A204.1 (cell line): ENCODE results near the gene CNTN4.

Experiments used
- FAIRE-seq: peaks from 2 replicates; lab custom pipeline; 2012; peaks lifted over from hg19 to GRCh38; lab: Jason Lieb, UNC

The CNTN4 gene

DNA sequence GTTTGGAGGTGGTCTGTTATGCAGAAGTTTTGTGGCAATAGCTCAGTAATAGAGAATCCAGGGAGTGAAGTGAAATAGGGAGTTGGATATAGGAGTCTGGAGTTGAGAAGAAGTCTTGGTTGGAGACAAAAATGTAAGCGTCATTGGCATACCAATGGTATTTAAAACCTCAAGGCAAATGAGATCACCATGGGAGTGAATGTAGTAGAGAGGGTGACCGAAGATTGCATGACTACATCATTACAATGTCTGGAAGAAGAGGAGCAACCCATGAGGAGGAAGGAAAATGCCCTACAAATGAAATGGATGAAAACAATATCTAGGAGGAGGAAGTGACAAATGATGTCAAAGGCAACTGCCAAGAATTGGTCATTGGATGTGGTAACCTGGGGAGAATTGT, 54.4 kb downstream of the CNTN4 start:
- FAIRE-seq: no peak

DNA sequence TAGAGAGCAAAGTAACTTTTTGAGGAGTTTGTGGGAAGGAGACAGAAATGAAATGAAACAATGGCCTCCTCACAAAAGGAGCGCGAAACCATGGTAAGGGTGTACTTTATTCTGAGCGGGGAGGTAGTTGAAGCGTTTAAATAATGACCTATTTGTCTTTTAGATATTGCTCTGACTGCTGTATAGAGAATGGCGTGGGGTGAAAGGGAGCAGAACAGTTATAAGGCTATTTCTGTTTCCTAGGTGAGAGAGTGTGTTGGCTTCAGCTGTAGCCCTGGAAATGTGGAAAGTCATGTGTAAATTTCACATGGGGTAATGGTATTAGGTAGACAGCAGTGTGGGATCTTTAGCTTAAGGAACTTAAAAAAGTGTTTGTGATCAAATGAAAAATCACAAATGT, 54.9 kb downstream of the CNTN4 start:
- FAIRE-seq: no peak

DNA sequence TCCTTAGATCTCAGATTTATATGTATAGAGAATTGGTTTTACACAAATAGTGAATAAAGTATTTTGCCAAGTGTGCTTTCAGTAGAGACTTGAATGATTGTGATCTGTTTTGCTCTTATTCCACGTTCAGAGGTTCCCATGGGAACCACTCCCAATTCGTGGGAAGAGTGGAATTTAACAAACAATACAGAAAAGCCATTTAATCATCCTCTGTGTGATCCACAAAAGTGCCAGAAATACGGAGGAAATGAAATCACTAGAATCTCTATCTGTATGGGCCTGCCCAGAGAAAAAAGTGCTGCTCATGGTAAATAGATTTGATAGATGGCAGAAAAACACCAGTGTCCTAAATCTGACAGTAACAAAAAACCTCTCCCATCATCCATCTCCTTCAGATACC, 56.0 kb downstream of the CNTN4 start:
- FAIRE-seq: no peak

DNA sequence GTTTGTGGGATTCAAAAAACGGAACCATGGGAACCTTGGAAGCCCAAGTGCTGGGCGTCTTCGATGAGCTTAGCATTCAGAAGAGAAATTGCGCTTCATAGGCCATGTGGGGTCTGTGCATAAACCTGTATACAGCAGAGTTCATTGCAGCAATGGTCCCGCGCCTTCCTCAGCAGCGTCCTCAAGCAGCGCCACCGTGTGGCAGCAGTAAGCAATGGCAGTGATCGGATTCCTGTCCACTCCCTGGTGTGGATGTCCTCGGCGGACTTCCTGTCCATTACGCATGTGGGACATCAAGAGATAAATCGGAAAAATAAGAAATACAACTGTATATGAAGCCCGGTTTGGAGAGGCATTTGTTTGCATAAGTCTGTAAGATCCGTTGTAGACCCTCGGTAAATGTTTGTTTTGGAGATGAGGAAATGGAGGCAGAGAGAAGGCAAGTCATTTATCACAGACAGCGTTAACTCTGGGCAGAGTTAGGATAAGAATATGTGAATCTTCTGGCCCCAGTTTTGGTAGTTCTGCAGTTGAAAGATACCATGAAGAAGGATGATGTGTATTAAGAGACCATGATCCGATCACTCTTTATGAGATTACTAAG, 57.7 kb downstream of the CNTN4 start:
- FAIRE-seq: no peak

DNA sequence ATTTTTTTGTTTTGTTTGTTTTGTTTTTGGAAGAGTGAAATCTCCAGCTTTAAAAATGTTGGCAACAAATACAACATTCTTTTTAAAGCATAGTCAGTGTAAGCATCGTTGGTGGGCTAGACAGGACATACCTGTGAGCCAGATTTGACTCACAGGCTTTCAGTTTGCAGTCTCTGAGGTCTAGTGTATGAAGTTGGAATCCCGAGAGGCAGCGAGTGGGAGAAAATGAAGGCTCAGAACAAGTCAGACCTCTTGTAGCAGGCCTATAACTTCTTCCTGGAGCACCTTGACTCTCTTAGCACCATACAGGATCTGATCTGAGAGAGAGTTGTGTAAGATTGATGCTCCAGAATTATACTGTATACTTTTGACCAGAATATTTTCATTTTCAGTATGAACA, 60.2 kb downstream of the CNTN4 start:
- no peak for FAIRE-seq

DNA sequence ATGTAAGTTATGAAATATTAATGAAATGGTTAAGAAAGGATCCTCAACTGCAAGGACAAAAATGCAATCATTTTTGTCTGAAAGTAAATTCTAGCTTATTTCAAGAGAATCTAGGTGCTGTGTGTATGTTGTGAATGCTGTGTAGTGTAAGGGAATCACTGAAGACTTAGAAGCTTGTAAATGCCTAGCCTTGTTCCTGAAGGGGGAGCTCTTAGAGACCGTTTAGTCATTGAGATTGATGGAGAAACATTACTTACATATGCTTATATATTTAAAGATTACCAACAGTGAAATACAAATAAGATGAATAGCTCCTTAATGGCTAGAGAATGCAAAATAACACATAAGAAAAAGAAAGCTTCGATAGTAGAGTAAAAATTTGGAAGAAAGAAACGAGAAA, 67.9 kb downstream of the CNTN4 start:
- no peak for FAIRE-seq

DNA sequence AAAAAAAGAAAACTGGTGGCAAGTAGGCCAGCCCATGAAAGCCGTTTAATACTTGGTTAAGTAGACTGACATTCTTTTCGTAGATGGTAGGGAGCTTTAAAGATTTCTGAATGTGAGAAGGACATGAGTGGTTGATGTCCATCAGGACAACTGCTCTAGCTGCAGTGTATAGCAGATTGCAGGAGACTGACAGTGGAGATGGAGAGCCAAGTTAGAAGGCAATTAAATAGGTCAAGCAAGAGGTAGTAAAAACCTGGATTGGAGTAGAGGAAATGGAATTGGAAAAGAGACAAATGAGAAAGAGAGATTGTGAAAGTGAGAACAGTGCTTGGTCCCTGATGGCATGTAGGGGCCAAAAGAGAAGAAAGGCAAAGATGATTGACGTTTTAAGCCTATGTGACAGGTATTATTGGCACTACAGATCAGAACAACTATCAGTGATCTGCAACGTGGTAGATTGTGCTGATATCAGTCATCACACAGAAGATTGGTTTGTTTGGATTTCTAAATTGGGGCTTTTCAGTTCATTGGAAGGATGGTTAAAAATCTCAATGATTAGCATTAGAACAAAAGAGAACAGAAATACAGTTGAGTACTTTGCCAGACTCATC, 74.0 kb downstream of the CNTN4 start:
- FAIRE-seq: no peak

DNA sequence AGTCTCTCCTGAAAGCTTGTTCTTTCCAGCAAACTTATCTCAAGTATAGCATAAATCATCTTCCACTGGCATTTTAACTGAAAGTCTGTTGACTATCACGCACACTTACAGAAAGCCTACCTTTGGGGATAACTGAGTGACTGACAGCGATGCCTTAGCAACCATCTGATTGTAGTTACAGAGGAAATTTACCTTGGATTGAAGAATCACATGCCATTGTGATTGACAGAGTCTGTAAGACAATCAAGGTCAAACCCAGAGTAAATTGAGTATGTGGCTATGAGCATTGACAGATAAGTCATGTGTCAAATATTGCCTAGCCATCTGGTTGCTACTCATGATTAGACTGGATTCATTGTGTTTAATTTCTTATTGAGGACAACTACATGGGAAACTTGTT, 82.0 kb downstream of the CNTN4 start:
- no peak for FAIRE-seq

DNA sequence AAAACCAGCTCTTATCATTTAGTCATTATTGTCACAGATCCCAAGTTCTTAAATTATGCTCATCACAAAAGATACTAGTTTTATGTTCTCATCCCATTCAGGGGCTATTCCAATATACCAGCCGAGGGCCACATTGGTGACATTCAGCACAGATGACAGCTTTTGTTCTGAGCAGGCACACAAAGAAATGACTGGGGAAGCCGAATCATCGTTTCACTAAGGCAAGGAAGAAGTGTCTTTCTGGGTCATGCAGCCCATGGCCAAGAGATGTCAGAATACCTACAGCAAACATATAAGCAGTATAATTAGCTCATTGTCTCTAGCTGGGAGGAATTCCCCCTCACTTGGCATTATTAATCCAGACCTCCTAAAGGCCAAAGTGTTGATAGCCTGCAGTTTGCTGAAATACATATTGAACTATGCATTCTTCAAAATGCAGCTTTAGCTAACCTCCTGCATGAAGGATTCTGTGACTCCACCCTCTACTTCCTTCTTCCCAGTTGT, 100.2 kb downstream of the CNTN4 start:
- FAIRE-seq: no peak

DNA sequence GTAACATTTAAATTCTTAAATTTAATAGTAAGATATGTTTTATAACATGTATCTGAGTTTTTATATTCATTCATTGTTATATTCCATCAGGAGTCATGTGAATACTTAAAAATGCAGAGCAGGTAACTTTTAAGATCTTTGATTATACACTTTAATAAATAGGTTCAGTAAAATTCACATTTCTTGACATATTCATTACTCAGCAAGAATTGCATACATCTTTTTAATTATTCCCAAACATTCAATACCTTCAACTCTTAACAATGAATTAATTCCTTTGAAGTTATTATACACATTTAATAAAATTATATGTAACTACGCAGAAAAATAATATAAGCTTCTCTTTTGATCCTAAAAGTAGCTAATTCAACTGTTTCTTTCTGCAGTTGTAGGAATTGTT, 105.4 kb downstream of the CNTN4 start:
- no peak for FAIRE-seq

DNA sequence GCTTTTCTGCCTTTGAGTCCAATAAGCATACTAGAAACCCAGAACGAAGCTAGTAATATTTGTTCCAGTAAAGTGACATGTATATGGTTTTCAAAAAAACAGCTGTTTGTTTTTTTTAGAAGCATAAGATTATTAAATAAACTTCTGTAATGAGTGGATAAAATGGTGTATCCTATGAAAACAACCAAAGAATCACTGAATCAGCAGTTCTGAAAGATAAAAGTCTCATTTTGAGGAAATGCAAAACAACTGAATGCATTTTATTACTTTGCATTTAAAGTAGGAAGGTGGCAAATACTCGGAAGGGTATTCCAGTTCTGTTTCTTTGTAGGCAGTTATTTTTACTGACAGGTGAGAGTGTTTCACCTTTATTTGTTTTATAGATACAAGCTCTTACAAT, 107.0 kb downstream of the CNTN4 start:
- no peak for FAIRE-seq

DNA sequence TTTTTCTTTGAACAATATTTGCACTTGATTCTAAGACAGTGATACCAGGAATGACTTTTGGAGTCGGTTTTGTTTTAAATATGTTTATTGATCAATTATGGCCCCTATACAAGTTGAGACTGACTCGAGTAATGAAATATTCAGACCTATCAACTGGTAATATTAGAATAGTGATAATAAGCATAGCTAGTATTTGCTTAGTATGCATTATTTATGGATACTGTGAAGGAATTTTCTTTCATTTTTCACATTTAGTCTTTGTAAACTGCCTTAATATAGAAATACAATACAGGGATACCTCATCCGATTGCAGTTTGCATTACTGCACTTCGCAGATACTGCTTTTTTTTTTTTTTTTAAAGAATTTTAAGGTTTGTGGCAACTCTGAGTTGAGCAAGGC, 107.9 kb downstream of the CNTN4 start:
- FAIRE-seq: no peak

DNA sequence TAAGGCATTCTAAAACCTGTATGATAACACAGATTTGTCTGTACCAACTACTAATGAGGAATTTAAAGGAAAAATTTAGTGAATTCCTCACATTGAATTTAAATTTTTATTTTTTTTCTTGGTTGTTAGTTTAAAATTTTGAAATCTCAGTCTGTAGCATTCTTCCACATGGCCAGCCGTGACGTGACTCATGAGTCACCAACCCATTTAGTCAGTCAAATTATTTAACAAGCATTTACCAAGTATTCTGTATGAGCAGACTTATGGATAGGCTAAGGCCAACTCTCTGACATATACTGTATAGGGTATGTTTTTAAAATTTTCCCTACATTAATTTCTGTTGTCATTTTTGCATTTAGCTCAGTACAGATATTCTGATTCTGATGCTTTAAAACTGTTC, 112.9 kb downstream of the CNTN4 start:
- FAIRE-seq: no peak

DNA sequence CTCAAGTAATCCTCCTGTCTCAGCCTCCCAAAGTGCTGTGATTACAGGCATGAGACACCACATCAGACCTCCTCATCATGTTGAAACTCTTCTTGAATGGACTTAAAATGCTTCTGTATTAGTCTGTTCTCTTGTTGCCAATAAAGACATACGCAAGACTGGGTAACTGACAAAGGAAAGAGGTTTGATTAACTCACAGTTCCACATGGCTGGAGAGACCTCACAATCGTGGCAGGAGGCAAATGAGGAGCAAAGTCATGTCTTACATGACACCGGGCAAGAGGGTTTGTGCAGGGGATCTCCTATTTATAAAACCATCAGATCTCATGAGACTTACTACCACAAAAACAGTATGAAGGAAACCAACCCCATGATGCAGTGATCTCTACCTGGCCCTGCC, 113.5 kb downstream of the CNTN4 start:
- FAIRE-seq: no peak

DNA sequence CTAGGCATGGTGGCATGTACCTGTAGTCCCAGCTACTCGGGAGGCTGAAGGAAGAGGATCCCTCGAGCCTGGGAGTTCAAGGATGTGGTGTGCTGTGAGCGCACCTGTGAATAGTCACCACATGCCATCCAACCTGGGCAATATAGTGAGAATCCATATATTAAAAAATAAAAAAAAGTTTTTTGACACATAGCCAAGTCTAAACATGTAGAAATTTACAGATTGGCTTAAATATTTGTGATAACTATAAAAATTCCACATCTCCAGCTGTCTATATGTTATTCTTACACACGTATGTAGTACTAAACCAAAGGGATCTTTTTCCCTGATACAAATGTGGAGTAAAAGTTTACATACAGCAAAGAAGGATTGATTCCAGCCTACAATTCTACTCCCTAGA, 119.7 kb downstream of the CNTN4 start:
- no peak for FAIRE-seq

DNA sequence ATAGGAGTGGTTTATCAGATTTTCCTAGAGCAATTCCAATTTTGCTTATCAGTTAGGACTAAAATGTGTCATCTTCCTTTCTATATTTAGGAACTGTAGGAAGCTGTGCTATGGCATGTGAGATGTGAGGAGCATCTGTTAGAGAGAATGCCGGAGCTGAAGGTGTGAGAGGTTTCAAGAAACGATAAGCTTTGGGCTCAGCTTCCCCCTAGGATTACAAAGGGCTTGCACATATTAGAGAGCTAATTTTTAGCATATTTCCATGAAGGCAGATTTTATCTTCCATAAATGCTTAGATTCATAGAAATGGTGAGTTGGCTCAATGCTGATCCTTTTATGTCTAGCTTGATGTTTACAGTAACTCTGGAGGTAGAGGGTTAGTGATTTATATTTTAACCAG, 120.2 kb downstream of the CNTN4 start:
- no peak for FAIRE-seq

DNA sequence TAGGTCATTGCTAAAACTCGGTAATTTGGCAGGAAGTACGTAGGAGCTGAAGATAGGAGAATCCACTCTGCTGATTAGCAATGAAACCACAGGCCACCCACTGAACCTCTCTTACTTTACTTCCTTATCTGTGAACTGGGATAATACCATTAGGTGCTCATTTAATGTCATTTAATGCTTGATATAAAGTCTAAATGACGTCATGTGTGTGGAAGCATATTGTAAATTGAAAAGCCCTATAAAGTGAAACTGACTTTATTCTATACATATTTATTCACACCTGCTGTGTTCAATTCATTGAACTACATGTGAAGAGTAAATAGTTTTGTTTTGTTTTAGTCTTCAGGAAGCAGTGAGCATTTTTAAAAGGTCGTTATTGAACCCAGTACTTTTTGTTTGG, 137.5 kb downstream of the CNTN4 start:
- FAIRE-seq: no peak

DNA sequence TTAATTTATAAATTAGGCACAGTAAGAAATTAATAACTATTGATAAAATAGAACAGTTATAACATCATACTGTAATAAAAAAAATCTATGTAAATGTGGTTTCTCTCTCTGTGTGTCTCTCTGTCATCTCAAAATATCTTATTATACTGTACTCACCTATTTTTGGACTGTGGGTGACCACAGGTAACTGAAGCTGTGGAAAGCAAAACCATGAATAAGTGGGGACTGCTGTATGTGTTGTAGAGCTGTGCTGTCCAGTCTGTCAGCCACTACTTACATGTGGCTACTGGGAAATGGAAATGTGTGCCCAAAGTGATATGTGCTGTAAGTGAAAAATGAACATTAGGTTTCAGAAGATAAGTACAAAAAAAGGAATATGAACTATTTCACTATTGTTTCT, 145.5 kb downstream of the CNTN4 start:
- FAIRE-seq: no peak

DNA sequence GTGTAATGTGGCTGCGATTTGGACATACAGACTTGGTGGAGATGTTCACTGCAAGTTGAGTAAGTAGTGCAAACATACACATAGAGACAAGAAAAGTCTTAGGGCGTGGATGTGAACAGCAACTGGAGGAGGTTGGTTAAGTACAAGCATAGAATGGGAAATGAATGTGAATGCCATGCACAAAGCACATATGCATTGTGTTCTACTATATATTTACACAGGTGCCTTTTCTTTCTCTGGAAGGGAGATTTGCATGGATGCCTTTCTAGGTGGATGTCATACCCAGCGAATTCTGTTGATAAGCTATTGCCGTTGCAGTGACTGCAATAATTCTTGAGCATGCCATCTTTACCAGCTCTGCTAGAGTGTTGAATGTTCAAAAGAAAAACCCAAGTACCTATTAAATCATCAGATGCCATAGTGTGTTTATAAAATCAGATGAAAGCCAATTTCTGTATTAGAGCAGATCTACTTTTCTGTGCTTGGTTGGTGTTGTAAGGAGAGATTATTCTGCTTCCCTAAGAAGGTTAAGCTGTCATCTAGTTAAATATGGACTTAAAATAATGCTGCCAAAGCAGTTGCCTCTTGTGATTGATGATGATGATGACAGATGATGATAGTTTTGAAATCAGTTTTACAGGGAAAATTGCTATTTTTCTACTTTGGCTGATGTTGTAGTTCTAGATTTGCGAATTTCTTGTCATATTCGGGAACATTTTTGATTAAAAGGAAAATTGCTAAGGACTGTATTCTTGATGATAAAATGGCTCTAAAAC, 148.4 kb downstream of the CNTN4 start:
- no peak for FAIRE-seq

DNA sequence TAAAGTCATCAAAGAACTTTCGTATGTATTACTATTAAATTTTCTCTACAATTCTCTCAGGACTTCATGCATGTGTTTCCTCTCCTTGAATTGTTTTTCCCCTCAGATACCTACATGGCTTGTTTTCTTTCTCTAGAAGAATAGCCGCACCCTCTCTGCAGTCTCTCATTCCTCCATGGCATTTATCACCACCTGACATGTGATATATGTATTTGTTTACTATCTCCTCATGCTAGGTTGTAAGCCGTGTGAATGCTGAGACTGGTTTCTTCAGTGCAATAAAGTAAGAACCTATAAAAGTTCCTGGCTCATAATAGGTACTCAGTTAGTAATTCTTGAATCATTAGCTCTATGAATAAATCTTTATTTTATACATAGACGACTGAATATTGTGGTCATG, 149.2 kb downstream of the CNTN4 start:
- FAIRE-seq: no peak

DNA sequence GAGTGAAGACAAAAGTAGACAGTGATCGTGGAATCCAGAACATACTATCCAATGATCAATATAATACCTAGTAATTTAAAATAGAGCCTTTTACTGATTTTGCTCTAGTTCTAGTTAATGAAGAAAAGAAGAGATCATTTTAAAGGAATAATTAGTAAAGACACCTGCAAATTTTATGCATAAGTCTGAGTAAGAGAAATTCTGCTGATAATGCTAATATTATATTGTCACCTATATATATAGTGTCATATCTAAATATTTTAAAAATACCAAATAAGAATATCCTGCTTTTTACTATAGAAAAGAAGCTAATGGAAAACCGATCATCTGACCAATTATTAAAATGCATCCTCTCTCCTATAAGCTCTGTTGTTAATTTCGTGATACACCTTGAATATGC, 152.1 kb downstream of the CNTN4 start:
- no peak for FAIRE-seq

DNA sequence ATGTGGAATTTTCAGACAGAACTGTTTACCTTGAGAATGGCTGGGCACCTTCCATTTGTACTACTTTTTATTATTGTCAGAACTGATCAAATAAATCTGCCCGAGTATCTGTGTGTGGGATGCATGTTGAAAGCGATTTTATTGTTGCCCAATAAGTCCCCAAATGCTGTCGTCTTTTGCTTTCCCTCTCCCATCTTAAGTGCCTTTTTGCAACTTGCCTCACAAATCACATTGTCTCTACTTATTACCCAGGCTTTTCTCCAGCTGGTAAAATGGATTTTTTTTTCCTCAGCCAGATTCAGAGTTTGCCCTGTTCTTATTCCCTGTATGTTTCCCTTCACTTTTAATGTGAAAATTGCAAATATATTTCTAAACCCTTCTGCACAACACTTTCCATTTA, 163.1 kb downstream of the CNTN4 start:
- no peak for FAIRE-seq

DNA sequence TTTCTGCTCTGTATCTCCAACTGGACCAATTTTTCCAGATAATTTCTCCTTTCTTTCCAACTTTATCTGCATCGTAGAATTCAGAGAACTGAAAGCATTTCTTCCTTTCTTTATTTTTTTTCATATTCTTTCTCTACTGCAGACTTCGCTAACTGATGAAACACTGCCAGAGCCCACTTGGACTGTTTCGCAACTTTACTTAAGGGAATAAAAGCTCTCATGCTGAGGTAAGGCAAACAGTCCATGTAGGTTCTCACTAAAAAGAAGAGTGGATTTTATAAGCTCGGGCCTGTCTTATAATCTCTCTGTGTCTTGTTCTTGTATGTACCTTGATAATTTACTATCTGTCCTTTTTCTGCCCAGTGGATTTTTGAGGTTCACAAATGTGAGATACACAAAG, 163.5 kb downstream of the CNTN4 start:
- FAIRE-seq: no peak

DNA sequence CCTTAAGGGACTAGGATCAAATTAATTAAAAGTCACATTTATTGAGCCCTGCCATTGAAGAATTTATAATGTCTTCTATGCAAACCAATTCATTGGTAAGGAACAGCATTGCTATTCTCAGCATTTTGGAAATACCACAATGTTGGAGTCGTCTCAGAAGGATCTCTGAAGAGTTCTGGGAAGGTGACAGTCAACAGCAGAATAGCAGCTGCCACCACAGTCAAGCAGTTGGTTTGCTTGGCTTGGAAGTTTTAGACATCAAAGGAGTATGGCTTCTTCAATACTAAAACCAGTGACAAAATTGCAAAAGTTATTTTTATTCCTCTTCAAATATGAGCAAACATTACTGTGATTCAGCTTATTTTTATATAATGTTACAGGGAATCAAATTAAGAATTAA, 167.9 kb downstream of the CNTN4 start:
- FAIRE-seq: no peak
